Activated CD4-positive, alpha-beta T cell treated with anti-CD3 and anti-CD28 coated beads for 36 hours (primary cell): Measurements from ENCODE around the gene QSOX2. TPM values are rescaled to one million over a fixed set of nuclear protein-coding genes. Genes with fewer than 3 reads are reported as not detected.
A peak's percentile ranks its signal among the peaks of the same experiment; 100 is the strongest.

Source experiments
- ATAC-seq: fragments of 200-7000 bp; cut with Tn5 transposase; one replicate; pipeline ENCODE4 v1.10.0; 2021; ENCODE audit warnings: mild to moderate bottlenecking, moderate library complexity
- CTCF ChIA-PET: fragments of 350-600 bp; sonication (Branson Sonifier 250); formaldehyde crosslinking; loops from one replicate; lab custom pipeline; 2021; ENCODE audit warnings: antibody characterized with exemption; lab: Charles Lee
- POLR2A ChIA-PET: fragments of 350-600 bp; sonication (Branson Sonifier 250); formaldehyde crosslinking; loops from one replicate; lab custom pipeline; 2021; ENCODE audit warnings: antibody characterized with exemption, inconsistent platforms; lab: Charles Lee
- DNase-seq: peaks from one replicate; pipeline ENCODE4 v3.0.0-alpha.2; 2020
- H3K27ac Mint-ChIP-seq: one replicate; pipeline ENCODE4 v1.8.0; 2021; ENCODE audit warnings: mixed read lengths
- H3K27me3 Mint-ChIP-seq: one replicate; pipeline ENCODE4 v1.8.0; 2021; ENCODE audit warnings: mixed read lengths
- H3K36me3 Mint-ChIP-seq: one replicate; pipeline ENCODE4 v1.8.0; 2021; ENCODE audit warnings: low read depth, mixed read lengths
- H3K4me1 Mint-ChIP-seq: one replicate; pipeline ENCODE4 v1.8.0; 2021; ENCODE audit warnings: mixed read lengths
- H3K4me3 Mint-ChIP-seq: one replicate; pipeline ENCODE4 v1.8.0; 2021; ENCODE audit warnings: mild to moderate bottlenecking, moderate library complexity, mixed read lengths
- H3K9me3 Mint-ChIP-seq: one replicate; pipeline ENCODE4 v1.8.0; 2021; ENCODE audit warnings: low read depth, mixed read lengths
- intact Hi-C, 2 experiments: fragments of 100-400 bp; cut with DNase I in 1 of 2; cut with micrococcal nuclease in 1 of 2; formaldehyde crosslinking; loops; one replicate each; pipeline versions ENCODE4 v1.14.2 to v1.15.1; 2022 to 2024; cut with DNase I, micrococcal nuclease
- total RNA-seq, 2 experiments: library from RNA; stranded (reverse); gene quantifications; one replicate each; pipeline ENCODE4 v1.2.3, GENCODE V29; 2021

QSOX2 gene
- total RNA-seq, 2 experiments from 2014 or later, result 18.1 to 21.2 TPM

DNA sequence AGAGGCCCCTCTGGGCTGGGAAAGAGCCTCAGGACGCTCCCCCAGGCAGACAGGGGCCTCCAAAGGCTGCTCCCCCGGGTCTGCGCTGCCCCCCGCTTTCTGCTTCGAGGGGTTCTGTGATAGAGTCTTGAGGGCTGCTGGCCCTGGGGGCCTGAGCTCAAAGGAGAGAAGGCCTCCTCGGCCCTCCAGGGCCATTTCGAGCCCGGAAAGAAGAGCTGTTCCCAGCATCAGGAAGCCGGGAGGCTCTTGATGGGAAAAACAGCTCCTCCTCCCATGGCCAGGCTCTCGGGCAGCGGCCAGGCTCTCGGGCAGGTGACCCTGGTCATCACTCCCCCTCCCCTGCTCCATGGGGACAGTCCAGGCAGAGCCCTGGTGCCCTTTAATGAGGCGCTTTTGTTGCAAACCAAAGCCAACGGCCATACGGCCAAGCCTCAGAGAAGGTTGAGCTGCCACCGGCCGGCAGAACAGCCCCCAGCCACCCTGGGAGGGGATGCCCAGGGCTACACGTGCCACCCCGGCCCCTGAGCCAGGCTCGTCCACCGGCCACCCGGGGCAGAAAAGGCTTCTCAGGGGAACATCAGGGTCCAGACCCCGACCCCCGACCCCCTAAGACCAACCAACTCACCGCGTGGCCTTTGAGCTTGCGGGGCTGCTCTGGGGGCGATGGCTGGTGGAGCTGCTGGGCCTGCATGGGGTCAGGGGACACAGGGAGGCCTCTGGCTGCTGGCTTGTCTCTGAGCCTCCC, 16.2 kb upstream of the QSOX2 start:
- Mint-ChIP-seq H3K27me3 (no peaks in the 10 kb centered on the region), H3K4me1 (peaks cover under 1% of the 10 kb centered on the region), H3K36me3 (no peaks in the 10 kb centered on the region), H3K9me3 (no peaks in the 10 kb centered on the region), H3K4me3 (no peak overlapping the region), H3K27ac (no peak overlapping the region)
- no peak for DNase-seq
- no peak for ATAC-seq
- CTCF ChIA-PET, result interaction anchor here (1.2 kb wide), 1 partner anchor 16 kb away, joined by 4 read pairs; the partner anchor contains the start of gene QSOX2
- intact Hi-C loops, result no loop called here
- POLR2A ChIA-PET, result no interaction called here

DNA sequence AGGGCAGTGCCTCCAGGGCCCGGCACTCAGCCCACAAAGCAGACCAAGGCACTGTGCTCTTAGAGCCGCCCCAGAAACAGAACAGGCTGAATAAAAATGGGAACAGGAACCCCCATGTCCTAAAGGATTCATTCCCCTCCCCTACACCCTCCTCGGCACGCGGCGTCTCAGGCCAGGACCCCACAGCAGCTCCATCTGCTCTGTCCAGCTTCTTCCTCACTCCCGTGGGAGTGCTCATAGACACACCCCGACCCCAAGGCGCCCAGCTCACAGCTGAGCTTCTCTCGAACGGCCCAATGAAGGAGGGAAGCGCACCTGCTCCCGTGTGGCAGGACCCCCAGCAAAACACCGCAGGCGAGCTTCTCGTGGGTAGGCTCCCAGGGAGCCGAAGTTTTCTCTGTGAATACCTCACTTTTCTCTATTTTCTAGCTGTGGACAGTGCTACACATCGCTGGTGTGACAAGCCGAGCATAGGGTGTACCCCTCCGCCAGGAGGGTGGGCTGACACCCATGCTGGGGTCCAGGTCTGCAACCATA, 15.4 kb upstream of the QSOX2 start:
- Mint-ChIP-seq H3K9me3 (no peaks in the 10 kb centered on the region), H3K4me3 (no peak overlapping the region), H3K4me1 (no peaks in the 10 kb centered on the region), H3K36me3 (no peaks in the 10 kb centered on the region), H3K27ac (no peak overlapping the region), H3K27me3 (no peaks in the 10 kb centered on the region)
- intact Hi-C loops, result no loop called here
- no peak for ATAC-seq
- ChIA-PET POLR2A (no interaction called here), CTCF (no interaction called here)
- no peak for DNase-seq

DNA sequence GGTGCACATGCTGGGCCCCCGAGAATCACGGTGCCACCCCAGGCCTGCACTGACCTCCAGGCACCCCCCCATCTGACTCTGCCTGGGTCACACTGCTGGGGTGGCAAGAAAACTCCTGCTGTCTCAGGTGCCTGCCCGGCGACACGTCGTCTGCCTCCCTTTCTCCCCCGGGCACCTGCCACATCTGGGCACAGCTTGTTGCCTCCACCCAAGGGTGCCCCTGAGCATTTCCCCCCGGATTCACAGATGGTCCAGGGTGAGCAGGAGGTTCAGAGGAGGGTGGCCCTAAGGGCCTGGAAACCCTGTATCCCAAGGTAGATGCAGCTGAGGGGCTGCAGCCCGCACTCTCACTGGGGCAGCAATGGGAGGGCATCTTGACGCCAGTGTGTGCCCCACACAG, 14.9 kb upstream of the QSOX2 start:
- Mint-ChIP-seq H3K4me3 (no peak overlapping the region), H3K27ac (no peak overlapping the region), H3K36me3 (no peaks in the 10 kb centered on the region), H3K9me3 (no peaks in the 10 kb centered on the region), H3K4me1 (no peaks in the 10 kb centered on the region), H3K27me3 (no peaks in the 10 kb centered on the region)
- POLR2A ChIA-PET, result no interaction called here
- intact Hi-C loops, result no loop called here
- CTCF ChIA-PET, result no interaction called here
- ATAC-seq (no peak), DNase-seq (no peak)

DNA sequence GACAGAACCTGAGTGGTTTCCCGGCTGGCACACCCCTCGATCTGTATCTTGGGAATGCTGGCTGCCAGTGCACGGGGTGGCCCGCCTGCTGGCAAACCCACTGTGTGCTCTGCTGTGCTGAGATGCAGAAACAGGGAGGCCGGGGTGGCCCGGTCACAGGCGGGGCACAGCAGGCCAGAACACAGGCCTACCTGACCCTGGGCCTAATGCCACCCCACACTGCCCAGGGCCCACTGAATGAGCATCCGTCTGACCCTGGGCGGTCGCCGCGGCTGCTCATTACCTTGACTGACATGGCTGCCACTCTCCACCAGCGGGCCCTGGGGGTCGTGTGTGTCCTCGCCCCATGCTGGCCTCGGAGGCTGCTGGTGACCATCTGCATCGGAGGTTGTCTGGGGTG, 14.2 kb upstream of the QSOX2 start:
- CTCF ChIA-PET, result no interaction called here
- DNase-seq, result no peak
- no peaks in the 10 kb centered on the region for H3K4me1 Mint-ChIP-seq
- no peaks in the 10 kb centered on the region for H3K27me3 Mint-ChIP-seq
- H3K36me3 Mint-ChIP-seq, result no peaks in the 10 kb centered on the region
- H3K27ac Mint-ChIP-seq, result no peak overlapping the region
- POLR2A ChIA-PET, result no interaction called here
- intact Hi-C loops, result no loop called here
- H3K9me3 Mint-ChIP-seq, result no peaks in the 10 kb centered on the region
- no peak for ATAC-seq
- no peak overlapping the region for H3K4me3 Mint-ChIP-seq

DNA sequence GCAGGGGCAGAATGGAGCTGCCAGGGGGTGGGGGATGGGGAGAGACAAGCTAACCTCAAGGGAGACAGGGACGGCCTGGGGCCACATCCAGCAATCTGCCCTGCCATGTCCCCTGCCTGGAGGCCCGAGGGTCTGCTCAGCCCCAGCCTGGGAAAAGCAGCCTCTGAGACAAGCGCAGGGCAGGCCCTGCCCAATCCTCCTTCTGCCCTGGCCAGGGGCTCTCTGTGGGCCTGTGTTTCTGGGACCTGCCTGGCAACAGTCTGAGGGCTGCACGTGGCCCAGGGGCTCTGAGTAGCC, 13.9 kb upstream of the QSOX2 start:
- H3K4me3 Mint-ChIP-seq, result no peak overlapping the region
- no peaks in the 10 kb centered on the region for H3K36me3 Mint-ChIP-seq
- no peaks in the 10 kb centered on the region for H3K4me1 Mint-ChIP-seq
- intact Hi-C loops, result no loop called here
- POLR2A ChIA-PET, result no interaction called here
- H3K27me3 Mint-ChIP-seq, result no peaks in the 10 kb centered on the region
- no peak for ATAC-seq
- CTCF ChIA-PET, result no interaction called here
- H3K9me3 Mint-ChIP-seq, result no peaks in the 10 kb centered on the region
- DNase-seq, result no peak
- no peak overlapping the region for H3K27ac Mint-ChIP-seq

DNA sequence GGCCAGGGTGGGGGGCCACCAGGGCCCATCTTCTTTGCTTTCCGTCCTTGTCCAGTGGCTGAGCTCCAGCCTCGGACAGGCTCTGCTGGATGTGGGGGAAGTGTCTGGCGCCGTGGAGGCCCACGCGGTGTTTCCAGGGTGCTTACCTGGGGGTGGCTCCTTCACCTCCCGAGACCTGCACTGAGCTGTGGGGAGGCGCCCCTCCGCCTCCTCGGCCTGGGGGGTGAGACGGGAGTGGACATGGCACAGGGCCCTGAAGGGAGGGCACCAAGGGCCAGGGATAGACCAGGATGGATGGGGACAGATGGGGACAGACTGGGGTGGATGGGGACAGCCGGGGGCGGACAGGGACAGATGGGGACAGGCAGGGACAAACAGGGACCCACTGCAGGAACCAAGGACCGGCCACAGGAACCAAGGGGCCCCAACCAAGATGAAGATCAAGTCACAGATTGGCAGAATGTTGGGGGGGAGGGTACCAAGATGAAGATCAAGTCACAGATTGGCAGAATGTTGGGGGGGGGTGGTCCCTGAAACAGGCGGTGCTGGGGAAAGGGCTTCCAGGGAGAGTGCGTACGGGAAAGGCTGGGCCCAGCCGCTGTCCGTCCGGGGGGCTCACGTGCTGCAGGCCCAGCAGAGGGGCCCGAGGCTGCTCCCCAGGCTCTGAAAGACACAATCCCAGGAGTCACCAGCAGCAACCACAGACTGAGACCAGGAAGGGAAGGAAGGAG, 13.3 kb upstream of the QSOX2 start:
- intact Hi-C loops, result no loop called here
- no peaks in the 10 kb centered on the region for H3K27me3 Mint-ChIP-seq
- no peaks in the 10 kb centered on the region for H3K36me3 Mint-ChIP-seq
- no peak for ATAC-seq
- ChIA-PET CTCF (no interaction called here), POLR2A (no interaction called here)
- no peak for DNase-seq
- H3K27ac Mint-ChIP-seq, result no peak overlapping the region
- H3K4me3 Mint-ChIP-seq, result no peak overlapping the region
- no peaks in the 10 kb centered on the region for H3K9me3 Mint-ChIP-seq
- no peaks in the 10 kb centered on the region for H3K4me1 Mint-ChIP-seq

DNA sequence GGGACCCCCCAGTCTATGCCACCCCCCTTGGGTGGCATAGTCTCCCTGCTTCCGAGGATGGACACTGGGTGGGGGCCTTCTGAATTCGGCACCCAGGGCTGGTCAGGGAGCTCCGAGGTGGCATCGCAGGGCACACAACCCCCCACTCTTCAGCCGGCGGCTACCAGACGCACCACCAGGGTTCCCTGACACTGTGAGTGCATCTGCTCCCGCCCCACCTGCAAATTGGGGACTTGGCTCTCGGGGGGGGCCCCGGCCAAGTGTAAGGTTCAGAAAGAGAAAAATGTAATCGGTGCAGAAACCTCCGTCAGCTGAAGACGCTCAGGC, 12.7 kb upstream of the QSOX2 start:
- no peaks in the 10 kb centered on the region for H3K36me3 Mint-ChIP-seq
- no peak overlapping the region for H3K27ac Mint-ChIP-seq
- ChIA-PET CTCF (no interaction called here), POLR2A (no interaction called here)
- H3K4me1 Mint-ChIP-seq, result no peaks in the 10 kb centered on the region
- H3K27me3 Mint-ChIP-seq, result no peaks in the 10 kb centered on the region
- intact Hi-C loops, result no loop called here
- H3K4me3 Mint-ChIP-seq, result no peak overlapping the region
- DNase-seq, result no peak
- ATAC-seq, result no peak
- no peaks in the 10 kb centered on the region for H3K9me3 Mint-ChIP-seq

DNA sequence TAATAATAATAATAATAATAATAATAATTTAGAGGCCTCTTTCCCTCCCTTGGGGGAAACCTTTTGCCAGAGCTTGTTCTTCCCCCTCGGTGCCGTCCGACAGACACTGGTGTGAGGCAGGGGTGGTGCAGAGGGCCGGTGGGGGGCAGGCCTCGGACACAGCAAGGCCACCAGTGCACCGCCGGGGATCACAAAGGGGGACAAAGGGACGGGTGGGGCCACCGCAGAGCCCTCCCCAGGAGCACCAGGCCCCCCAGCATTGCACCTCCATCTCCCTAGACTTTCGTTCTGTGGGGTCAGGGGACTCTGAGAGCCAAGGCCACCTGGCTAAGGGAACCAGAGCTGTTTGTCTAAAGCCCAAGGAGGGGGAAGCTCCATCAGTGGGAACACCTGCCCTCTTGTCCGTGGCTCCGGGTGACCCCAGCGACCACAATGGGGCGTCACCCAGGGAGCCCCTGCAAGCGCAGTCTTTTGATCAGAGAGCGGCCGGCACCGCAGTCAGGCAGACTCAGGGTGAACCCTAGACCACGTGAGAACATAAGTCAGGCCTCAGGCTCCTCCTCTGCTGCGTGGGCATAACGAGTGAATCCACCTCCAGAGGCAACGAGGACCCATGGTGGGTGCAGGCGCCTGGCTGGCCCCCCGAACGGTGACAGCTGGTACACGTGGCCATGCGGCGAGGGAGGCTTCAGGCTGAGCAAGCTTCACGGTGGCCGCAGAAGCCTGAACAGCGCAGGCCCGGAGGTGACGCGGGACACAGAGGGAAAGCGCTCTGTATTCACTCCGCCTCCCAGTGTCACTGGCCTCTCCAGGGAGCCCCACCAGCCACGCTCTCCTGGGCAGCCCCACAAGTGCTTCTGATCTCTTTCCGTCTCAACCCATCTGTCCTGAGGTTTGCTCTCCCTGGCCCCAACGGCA, 12.0 kb upstream of the QSOX2 start:
- no peaks in the 10 kb centered on the region for H3K4me1 Mint-ChIP-seq
- POLR2A ChIA-PET, result no interaction called here
- CTCF ChIA-PET, result no interaction called here
- H3K27ac Mint-ChIP-seq, result no peak overlapping the region
- no peaks in the 10 kb centered on the region for H3K27me3 Mint-ChIP-seq
- H3K9me3 Mint-ChIP-seq, result no peaks in the 10 kb centered on the region
- H3K4me3 Mint-ChIP-seq, result no peak overlapping the region
- DNase-seq, result no peak
- intact Hi-C loops, result no loop called here
- no peak for ATAC-seq
- H3K36me3 Mint-ChIP-seq, result no peaks in the 10 kb centered on the region

DNA sequence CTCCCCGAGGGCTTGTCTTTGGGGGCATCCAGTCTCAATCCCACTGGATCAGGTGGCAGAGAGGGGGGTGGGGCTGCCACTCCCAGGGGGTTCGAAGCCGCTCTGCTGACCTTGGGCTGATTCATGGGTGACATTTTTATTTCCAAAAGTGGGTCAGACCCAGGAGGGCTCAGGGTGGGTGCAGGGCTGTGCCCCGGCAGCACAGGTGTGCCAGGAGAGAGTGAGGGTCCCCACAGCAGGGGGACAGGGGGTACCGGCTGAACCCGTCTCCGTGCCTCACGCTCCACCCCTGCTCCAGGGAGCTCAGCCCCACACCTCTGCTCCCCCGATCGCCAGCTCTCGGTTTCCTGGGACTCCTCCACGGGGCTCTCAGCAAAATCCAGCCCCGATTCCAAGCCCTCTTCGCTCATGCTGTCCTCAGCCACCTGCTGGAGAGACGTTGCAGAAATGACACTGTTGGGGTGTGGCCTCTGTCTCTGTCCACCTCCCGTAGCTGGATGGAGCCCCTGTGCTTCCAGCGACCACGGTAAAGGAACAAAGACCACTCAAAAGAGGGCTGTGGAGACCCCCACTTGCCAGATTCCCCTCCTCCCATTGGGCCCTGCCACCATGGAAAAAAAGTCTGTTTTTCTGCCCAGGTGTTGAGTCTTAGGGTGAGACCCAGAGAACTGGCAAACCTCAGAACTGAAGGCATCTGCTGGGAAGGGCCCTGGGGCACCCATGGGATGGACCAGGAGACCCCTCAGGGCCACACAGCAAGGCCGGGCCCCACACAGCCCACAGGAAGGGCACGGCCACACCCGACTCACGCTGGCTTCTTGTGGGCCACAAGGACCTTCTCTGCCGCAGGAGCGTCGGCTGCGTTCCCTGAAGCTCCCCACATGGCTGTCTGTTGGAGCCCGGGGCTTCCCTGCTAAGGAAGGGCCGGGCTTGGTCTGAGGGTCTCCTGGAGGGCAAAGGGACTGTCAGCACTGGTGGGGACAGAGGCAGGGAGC, 10.6 kb upstream of the QSOX2 start:
- POLR2A ChIA-PET, result no interaction called here
- intact Hi-C loops, result no loop called here
- DNase-seq (no peak), ATAC-seq (peak; percentile 53)
- H3K4me3 Mint-ChIP-seq, result no peak overlapping the region
- no peaks in the 10 kb centered on the region for H3K4me1 Mint-ChIP-seq
- H3K27ac Mint-ChIP-seq, result no peak overlapping the region
- no peaks in the 10 kb centered on the region for H3K36me3 Mint-ChIP-seq
- CTCF ChIA-PET, result no interaction called here
- no peaks in the 10 kb centered on the region for H3K27me3 Mint-ChIP-seq
- H3K9me3 Mint-ChIP-seq, result no peaks in the 10 kb centered on the region

DNA sequence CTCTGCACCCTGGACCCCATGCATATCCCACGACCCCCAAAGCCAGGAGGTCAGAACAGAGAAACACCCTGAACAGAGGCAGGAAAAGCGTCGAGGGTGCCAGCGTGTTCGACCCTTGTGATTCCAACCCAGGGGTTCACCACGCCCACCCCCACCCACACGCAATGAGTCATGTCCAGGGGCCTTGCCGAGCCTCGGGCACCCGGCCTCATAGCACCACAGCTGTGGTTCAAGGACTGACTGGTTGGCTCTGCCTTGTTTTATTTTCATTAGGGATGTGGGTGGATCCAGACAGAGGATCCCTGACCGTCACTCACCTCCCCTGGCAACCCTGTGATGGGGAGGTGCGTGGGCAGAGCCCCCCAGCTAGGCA, 9.5 kb upstream of the QSOX2 start:
- no peak overlapping the region for H3K4me3 Mint-ChIP-seq
- no peaks in the 10 kb centered on the region for H3K36me3 Mint-ChIP-seq
- no peaks in the 10 kb centered on the region for H3K27me3 Mint-ChIP-seq
- H3K9me3 Mint-ChIP-seq, result no peaks in the 10 kb centered on the region
- H3K27ac Mint-ChIP-seq, result no peak overlapping the region
- H3K4me1 Mint-ChIP-seq, result no peaks in the 10 kb centered on the region
- ATAC-seq (no peak), DNase-seq (peak; percentile 37)
- ChIA-PET CTCF (interaction anchor here (0.6 kb wide), 1 partner anchor 397 kb away, joined by 6 read pairs; no protein-coding TSS in a partner anchor), POLR2A (no interaction called here)
- intact Hi-C loops, result no loop called here
